ENCODE data around the gene MVP. TPM values are rescaled to one million over a fixed set of nuclear protein-coding genes. Genes with fewer than 3 reads are reported as not detected.

Gene MVP
- total and polyA plus RNA-seq, 2 donors (not counting 1 experiment from before 2014, with no cell fraction given) = 109 to 121 TPM

- peak overlapping the region; percentile 61 for H2AFZ ChIP-seq (ENCODE audit: insufficient read depth, low read depth, low read length, poor library complexity, severe bottlenecking)
- ATAC-seq (ENCODE audit: low read depth) (no peak), DNase-seq (no peak)
- H3K4me3 ChIP-seq (ENCODE audit: control extremely low read depth in 1 of 5, extremely low read depth in 1 of 5, insufficient read depth in 1 of 5, low read depth in 2 of 5, low read length in 4 of 5) = peak overlapping the region; percentile 1 to 62 (median 55)
- no peaks in the 10 kb centered on the region for H3K27me3 Mint-ChIP-seq
- intact Hi-C loops (cut with micrococcal nuclease) = loop anchor here (2.0 kb wide), 1 partner anchor 27 kb away; no protein-coding TSS in a partner anchor
- peak overlapping the region; percentile 82 to 95 for H3K27ac ChIP-seq (ENCODE audit: low read length in 2 of 2)
- no peaks in the 10 kb centered on the region for H3K9me3 Mint-ChIP-seq (ENCODE audit: insufficient read depth)
- H3K4me3 Mint-ChIP-seq = peak overlapping the region; percentile 96
- WGBS (ENCODE audit: insufficient coverage) = 86% methylated on average over 7 of the region's 7 CpGs
- H3K4me1 Mint-ChIP-seq = peaks cover 58% of the 10 kb centered on the region
- no peaks in the 10 kb centered on the region for H3K9me3 ChIP-seq (ENCODE audit: control extremely low read depth in 1 of 3, control insufficient read depth in 2 of 3, insufficient read depth in 1 of 3, low read length in 2 of 3)
- H3K36me3 ChIP-seq (replicated peaks in 1 of 2; ENCODE audit: control extremely low read depth in 1 of 2, control insufficient read depth in 1 of 2, extremely low read depth in 1 of 2, insufficient read depth in 2 of 2, low read length in 1 of 2) = peaks cover 0 to 24% of the 10 kb centered on the region in 2 experiments
- H3K27me3 ChIP-seq (replicated peaks in 1 of 4; ENCODE audit: control extremely low read depth in 1 of 4, control insufficient read depth in 3 of 4, insufficient read depth in 4 of 4, low read length in 3 of 4) = no peaks in the 10 kb centered on the region
- CTCF ChIA-PET = interaction anchor here (1.5 to 5.5 kb wide), 4 partner anchors 27 to 121 kb away, joined by 4 to 38 read pairs (median 18); partner anchors contain the start of gene KIF22
- H3K27ac Mint-ChIP-seq = peak overlapping the region; percentile 95
- H3K4me1 ChIP-seq (ENCODE audit: control insufficient read depth in 2 of 2, insufficient read depth in 2 of 2, low read length in 2 of 2) = peaks cover 39 to 56% of the 10 kb centered on the region in 2 donors
- H3K4me2 ChIP-seq (replicated peaks; ENCODE audit: low read depth, low read length, poor library complexity, severe bottlenecking) = peak overlapping the region; percentile 73
- H4K20me1 ChIP-seq (ENCODE audit: control insufficient read depth, insufficient read depth, low read length, poor library complexity, severe bottlenecking) = peaks cover 80% of the 10 kb centered on the region
- H3K9ac ChIP-seq (ENCODE audit: low read length) = peak overlapping the region; percentile 65
- POLR2A ChIA-PET = interaction anchor here (0.7 to 1.0 kb wide), 2 partner anchors 42 to 102 kb away, joined by 3 read pairs; no protein-coding TSS in a partner anchor
- no peak for TF ChIP-seq CTCF (IDR thresholded peaks at IDR 0.05)
- no peak for TF ChIP-seq EZH2 (IDR thresholded peaks at IDR 0.05; ENCODE audit: borderline replicate concordance, insufficient read depth, low read depth, low read length, poor library complexity, severe bottlenecking)
- H3K79me2 ChIP-seq (ENCODE audit: control insufficient read depth, insufficient read depth, low read length) = peaks cover 94% of the 10 kb centered on the region
Observed at GRCh38 chr16:29821643-29822115, 1.4 kb downstream of the MVP start.

GRCh38 chr16:29824589-29825144, 4.4 kb downstream of the MVP start:
- H3K9ac ChIP-seq (ENCODE audit: low read length) = no peak overlapping the region
- POLR2A ChIA-PET = interaction anchor here (0.7 kb wide), 1 partner anchor 39 kb away, joined by 3 read pairs; the partner anchor contains the start of gene CDIPT
- H3K4me3 Mint-ChIP-seq = no peak overlapping the region

More at GRCh38 chr16:29824589-29825144, 4.4 kb downstream of the MVP start:
- DNase-seq = no peak
- H3K4me1 Mint-ChIP-seq = peaks cover 39% of the 10 kb centered on the region
- no peak overlapping the region for H3K4me3 ChIP-seq (ENCODE audit: control extremely low read depth in 1 of 5, extremely low read depth in 1 of 5, insufficient read depth in 1 of 5, low read depth in 2 of 5, low read length in 4 of 5)
- H3K4me1 ChIP-seq (ENCODE audit: control insufficient read depth in 2 of 2, insufficient read depth in 2 of 2, low read length in 2 of 2) = peaks cover 30 to 31% of the 10 kb centered on the region in 2 donors
- H3K9me3 Mint-ChIP-seq (ENCODE audit: insufficient read depth) = no peaks in the 10 kb centered on the region
- H4K20me1 ChIP-seq (ENCODE audit: control insufficient read depth, insufficient read depth, low read length, poor library complexity, severe bottlenecking) = peaks cover 87% of the 10 kb centered on the region
- no peak overlapping the region for H3K4me2 ChIP-seq (replicated peaks; ENCODE audit: low read depth, low read length, poor library complexity, severe bottlenecking)
- ATAC-seq (ENCODE audit: low read depth) = no peak
- intact Hi-C loops (cut with micrococcal nuclease) = no loop called here
- H3K27ac ChIP-seq (ENCODE audit: low read length in 2 of 2) = no peak overlapping the region
- peaks cover 0 to 6% of the 10 kb centered on the region in 2 experiments for H3K36me3 ChIP-seq (replicated peaks in 1 of 2; ENCODE audit: control extremely low read depth in 1 of 2, control insufficient read depth in 1 of 2, extremely low read depth in 1 of 2, insufficient read depth in 2 of 2, low read length in 1 of 2)
- 95% methylated on average over 3 of the region's 7 CpGs for WGBS (ENCODE audit: insufficient coverage)
- H3K27ac Mint-ChIP-seq = peak overlapping the region; percentile 50
- H3K27me3 Mint-ChIP-seq = no peaks in the 10 kb centered on the region
- no peak overlapping the region for H2AFZ ChIP-seq (ENCODE audit: insufficient read depth, low read depth, low read length, poor library complexity, severe bottlenecking)
- TF ChIP-seq EZH2 (IDR thresholded peaks at IDR 0.05; ENCODE audit: borderline replicate concordance, insufficient read depth, low read depth, low read length, poor library complexity, severe bottlenecking) (no peak), CTCF (IDR thresholded peaks at IDR 0.05) (no peak)
- H3K79me2 ChIP-seq (ENCODE audit: control insufficient read depth, insufficient read depth, low read length) = peaks cover 99% of the 10 kb centered on the region
- H3K9me3 ChIP-seq (ENCODE audit: control extremely low read depth in 1 of 3, control insufficient read depth in 2 of 3, insufficient read depth in 1 of 3, low read length in 2 of 3) = no peaks in the 10 kb centered on the region
- CTCF ChIA-PET = no interaction called here
- H3K27me3 ChIP-seq (replicated peaks in 1 of 4; ENCODE audit: control extremely low read depth in 1 of 4, control insufficient read depth in 3 of 4, insufficient read depth in 4 of 4, low read length in 3 of 4) = no peaks in the 10 kb centered on the region

Measured in B cell (primary cell).